GM11168 (cell line): ENCODE data around the gene GPX4.
"Not testable (repeated sequence)": the region's sequence is repeated elsewhere in the genome, so short reads cannot be mapped to it uniquely, and the experiment has no call there.

ENCODE experiments used
- in situ Hi-C: fragments of 300-500 bp; cut with MboI; formaldehyde crosslinking; loops from one replicate; pipeline ENCODE4 v1.12.0; 2022; ENCODE audit warnings: low sequenced_read_pairs; ENCODE audit not compliant: unreplicated experiment

Gene GPX4

GRCh38 chr19:1126984-1127760 lies 23.4 kb downstream of the GPX4 start:
- in situ Hi-C loops = no loop called here

- in situ Hi-C loops = no loop called here
Observed at GRCh38 chr19:1128106-1128505, 24.3 kb downstream of the GPX4 start.

GRCh38 chr19:1129084-1129483 lies 25.3 kb downstream of the GPX4 start:
- in situ Hi-C loops = not testable (repeated sequence)

GRCh38 chr19:1129535-1129934 lies 25.7 kb downstream of the GPX4 start:
- in situ Hi-C loops = no loop called here

- in situ Hi-C loops = no loop called here
Observed at GRCh38 chr19:1130771-1131717, 27.2 kb downstream of the GPX4 start.

GRCh38 chr19:1131718-1132551 lies 28.1 kb downstream of the GPX4 start:
- in situ Hi-C loops = no loop called here

GRCh38 chr19:1132552-1133383 lies 29.0 kb downstream of the GPX4 start:
- in situ Hi-C loops = no loop called here

- in situ Hi-C loops = no loop called here
Observed at GRCh38 chr19:1133471-1133929, 29.7 kb downstream of the GPX4 start.

- in situ Hi-C loops = no loop called here
Observed at GRCh38 chr19:1134431-1134830, 30.6 kb downstream of the GPX4 start.

- in situ Hi-C loops = no loop called here
Observed at GRCh38 chr19:1135454-1135853, 31.7 kb downstream of the GPX4 start.

GRCh38 chr19:1136201-1136600 lies 32.4 kb downstream of the GPX4 start:
- in situ Hi-C loops = no loop called here

GRCh38 chr19:1136621-1137317 lies 33.0 kb downstream of the GPX4 start:
- in situ Hi-C loops = no loop called here

GRCh38 chr19:1138121-1138520 lies 34.3 kb downstream of the GPX4 start:
- in situ Hi-C loops = no loop called here

- in situ Hi-C loops = no loop called here
Observed at GRCh38 chr19:1139126-1139525, 35.3 kb downstream of the GPX4 start.

GRCh38 chr19:1140272-1141027 lies 36.7 kb downstream of the GPX4 start:
- in situ Hi-C loops = no loop called here

GRCh38 chr19:1141944-1142343 lies 38.1 kb downstream of the GPX4 start:
- in situ Hi-C loops = no loop called here

GRCh38 chr19:1143828-1144399 lies 40.1 kb downstream of the GPX4 start:
- in situ Hi-C loops = no loop called here

- in situ Hi-C loops = no loop called here
Observed at GRCh38 chr19:1144741-1145140, 40.9 kb downstream of the GPX4 start.
